GM06990 (cell line): ENCODE measurements around the gene TERT.
"Not testable (repeated sequence)": the region's sequence is repeated elsewhere in the genome, so short reads cannot be mapped to it uniquely, and the experiment has no call there.

Experiments used
- DNase-seq: peaks from one replicate; pipeline ENCODE4 v3.0.0-alpha.2; 2011; ENCODE audit not compliant: insufficient read length; ENCODE audit errors: extremely low read depth
- H3K27me3 ChIP-seq: replicated peaks from 2 replicates; pipeline ENCODE4 v1.6.0; 2011; ENCODE audit warnings: low read length; ENCODE audit not compliant: control insufficient read depth, insufficient read depth
- H3K36me3 ChIP-seq: 2 replicates; pipeline ENCODE4 v1.5.1; 2011; ENCODE audit warnings: low read length; ENCODE audit not compliant: control insufficient read depth, insufficient read depth
- H3K4me3 ChIP-seq: replicated peaks from 2 replicates; pipeline ENCODE4 v1.5.1; 2011; ENCODE audit warnings: low read depth, mild to moderate bottlenecking, control low read depth, low read length
- TF ChIP-seq, protein P1 (sequence below): IDR thresholded peaks from 2 replicates; pipeline ENCODE4 v1.5.1; 2011; ENCODE audit warnings: low read length, control low read depth, mild to moderate bottlenecking, inconsistent platforms; ENCODE audit not compliant: insufficient read depth, poor library complexity, severe bottlenecking

TERT gene

DNA sequence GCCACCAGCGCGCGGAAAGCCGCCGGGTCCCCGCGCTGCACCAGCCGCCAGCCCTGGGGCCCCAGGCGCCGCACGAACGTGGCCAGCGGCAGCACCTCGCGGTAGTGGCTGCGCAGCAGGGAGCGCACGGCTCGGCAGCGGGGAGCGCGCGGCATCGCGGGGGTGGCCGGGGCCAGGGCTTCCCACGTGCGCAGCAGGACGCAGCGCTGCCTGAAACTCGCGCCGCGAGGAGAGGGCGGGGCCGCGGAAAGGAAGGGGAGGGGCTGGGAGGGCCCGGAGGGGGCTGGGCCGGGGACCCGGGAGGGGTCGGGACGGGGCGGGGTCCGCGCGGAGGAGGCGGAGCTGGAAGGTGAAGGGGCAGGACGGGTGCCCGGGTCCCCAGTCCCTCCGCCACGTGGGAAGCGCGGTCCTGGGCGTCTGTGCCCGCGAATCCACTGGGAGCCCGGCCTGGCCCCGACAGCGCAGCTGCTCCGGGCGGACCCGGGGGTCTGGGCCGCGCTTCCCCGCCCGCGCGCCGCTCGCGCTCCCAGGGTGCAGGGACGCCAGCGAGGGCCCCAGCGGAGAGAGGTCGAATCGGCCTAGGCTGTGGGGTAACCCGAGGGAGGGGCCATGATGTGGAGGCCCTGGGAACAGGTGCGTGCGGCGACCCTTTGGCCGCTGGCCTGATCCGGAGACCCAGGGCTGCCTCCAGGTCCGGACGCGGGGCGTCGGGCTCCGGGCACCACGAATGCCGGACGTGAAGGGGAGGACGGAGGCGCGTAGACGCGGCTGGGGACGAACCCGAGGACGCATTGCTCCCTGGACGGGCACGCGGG lies at the start of gene TERT:
Gene TERT (minus strand): TSS at position 234 of the 815 bp plus-strand sequence. CDS start 79 bp downstream, at position 155.
- no peaks in the 10 kb centered on the region; the same call in 1 of the 2 replicates for H3K27me3 ChIP-seq
- no peak within 1 kb of the TSS for H3K4me3 ChIP-seq
- TF ChIP-seq, protein P1, sequence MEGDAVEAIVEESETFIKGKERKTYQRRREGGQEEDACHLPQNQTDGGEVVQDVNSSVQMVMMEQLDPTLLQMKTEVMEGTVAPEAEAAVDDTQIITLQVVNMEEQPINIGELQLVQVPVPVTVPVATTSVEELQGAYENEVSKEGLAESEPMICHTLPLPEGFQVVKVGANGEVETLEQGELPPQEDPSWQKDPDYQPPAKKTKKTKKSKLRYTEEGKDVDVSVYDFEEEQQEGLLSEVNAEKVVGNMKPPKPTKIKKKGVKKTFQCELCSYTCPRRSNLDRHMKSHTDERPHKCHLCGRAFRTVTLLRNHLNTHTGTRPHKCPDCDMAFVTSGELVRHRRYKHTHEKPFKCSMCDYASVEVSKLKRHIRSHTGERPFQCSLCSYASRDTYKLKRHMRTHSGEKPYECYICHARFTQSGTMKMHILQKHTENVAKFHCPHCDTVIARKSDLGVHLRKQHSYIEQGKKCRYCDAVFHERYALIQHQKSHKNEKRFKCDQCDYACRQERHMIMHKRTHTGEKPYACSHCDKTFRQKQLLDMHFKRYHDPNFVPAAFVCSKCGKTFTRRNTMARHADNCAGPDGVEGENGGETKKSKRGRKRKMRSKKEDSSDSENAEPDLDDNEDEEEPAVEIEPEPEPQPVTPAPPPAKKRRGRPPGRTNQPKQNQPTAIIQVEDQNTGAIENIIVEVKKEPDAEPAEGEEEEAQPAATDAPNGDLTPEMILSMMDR = no peak
- no peaks in the 10 kb centered on the region for H3K36me3 ChIP-seq
- peak; percentile 87 for DNase-seq

DNA sequence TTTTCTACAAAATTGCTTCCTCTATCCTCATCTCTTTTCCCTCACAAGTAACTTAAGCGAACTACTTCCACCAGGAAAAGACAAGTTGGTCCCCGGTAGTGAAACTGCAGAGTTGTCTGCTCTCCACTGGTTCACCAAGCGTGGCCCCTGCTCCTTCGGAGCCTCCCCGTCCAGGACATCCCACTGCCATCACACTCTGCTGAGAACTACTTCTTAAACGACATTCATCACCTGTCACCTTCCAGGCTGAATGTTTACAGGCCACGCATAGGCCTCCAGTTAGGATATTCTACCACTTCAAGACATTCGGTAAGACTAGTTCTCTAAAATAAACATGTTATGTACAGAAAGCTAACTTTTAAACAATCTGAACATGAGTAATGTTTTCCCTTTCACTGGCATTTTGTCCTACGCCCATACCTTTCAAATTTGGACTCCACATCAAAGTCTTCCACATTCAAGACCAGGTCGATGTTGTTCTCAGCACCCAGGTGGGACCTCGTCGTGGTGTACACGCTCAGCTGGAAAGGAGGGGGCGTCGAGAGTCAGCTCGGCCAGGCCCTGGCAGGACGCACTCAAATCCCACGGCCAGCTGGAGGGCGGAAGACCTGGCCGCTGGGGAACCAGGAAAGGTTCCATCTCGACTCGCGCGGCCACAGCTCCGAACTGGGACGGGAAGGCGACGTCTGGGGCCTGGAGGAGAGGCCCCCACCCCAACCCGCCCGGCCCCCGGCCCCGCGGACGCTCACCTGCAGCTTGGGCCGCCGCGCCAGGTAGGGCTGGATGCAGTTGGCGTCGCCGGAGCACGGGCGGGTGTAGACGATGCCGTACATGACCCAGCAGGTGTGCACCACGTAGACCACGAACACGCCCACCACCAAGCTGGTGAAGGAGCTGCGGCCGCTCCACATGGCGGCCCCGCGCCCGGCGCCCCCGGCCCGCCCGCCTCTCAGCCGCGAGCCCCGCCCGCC lies 49.3 kb upstream of the TERT start:
- TF ChIP-seq, protein P1 = no peak
- no peaks in the 10 kb centered on the region for H3K27me3 ChIP-seq
- peaks cover 18% of the 10 kb centered on the region for H3K36me3 ChIP-seq
- H3K4me3 ChIP-seq = peak overlapping the region; percentile 89
- DNase-seq = no peak

DNA sequence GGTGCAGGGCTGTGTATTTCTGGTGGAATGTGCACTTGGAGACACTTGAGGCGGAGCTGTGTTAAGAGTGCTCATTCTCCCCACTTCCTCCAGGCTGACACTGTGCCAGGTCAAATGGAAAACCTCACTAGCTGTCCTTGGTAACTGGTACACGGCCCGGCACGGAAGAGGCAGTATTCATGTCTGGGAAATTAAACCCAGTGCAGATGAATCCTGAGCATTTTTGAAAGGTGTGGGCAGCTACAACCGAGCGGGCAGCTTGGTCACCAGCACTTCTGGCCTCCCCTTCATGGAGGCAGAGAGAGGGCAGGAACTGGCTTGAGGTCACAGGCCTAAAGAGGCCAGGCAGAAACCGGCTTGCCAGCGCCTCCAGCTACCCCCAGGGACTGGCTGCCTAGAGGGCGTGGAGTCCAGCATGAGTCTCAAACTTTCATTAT lies 48.5 kb upstream of the TERT start:
- TF ChIP-seq, protein P1 = no peak
- H3K36me3 ChIP-seq = peaks cover 26% of the 10 kb centered on the region
- no peak for DNase-seq

DNA sequence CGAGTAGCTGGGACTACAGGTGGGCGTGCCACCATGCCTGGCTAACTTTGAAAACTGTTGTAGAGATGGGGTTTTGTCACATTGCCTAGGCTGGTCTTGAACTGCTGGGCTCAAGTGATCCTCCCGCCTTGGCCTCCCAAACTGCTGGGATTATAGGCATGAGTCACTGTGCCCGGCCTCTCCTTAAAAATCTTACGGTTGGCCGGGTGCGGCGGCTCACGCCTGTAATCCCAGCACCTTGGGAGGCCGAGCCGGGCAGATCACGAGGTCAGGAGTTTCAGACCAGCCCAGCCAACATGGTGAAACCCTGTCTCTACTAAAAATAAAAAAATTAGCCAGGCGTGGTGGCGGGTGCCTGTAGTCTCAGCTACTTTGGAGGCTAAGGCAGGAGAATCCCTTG lies 47.8 kb upstream of the TERT start:
- Histone ChIP-seq H3K4me3 (peak overlapping the region; percentile 89; the same call in 1 of the 2 replicates), H3K36me3 (peaks cover 31% of the 10 kb centered on the region)
- not testable (repeated sequence) for H3K27me3 ChIP-seq, DNase-seq

More for the DNA sequence above, 48.5 kb upstream of the TERT start:
- Histone ChIP-seq H3K4me3 (peak overlapping the region; percentile 89), H3K27me3 (no peaks in the 10 kb centered on the region)

DNA sequence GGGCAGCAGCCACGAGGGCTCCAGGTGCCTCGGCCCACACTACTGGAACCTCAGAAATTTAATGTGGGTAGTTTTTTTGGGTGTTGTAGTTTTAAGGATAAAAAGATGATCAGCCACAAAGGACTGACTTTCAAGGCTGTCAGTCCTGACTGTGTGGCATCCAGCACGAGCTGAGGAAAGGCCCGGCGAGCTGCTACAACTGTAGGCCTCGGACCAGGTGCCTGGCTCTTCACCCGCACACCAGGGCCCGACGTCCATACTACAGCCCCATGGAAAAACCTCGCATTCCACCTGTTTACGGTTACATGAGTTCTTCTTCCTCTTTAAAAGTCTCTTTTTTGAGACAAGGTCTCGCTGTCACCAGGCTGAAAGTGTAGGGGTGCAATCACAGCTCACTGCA lies 47.4 kb upstream of the TERT start:
- H3K4me3 ChIP-seq = peak overlapping the region; percentile 35; the same call in 1 of the 2 replicates
- DNase-seq = no peak
- peaks cover 36% of the 10 kb centered on the region for H3K36me3 ChIP-seq
- H3K27me3 ChIP-seq = no peaks in the 10 kb centered on the region
- TF ChIP-seq, protein P1 = no peak
